Measurements from ENCODE around the gene TRAK1. TPM values are rescaled to one million over a fixed set of nuclear protein-coding genes. Genes with fewer than 3 reads are reported as not detected.

The TRAK1 gene
- total RNA-seq, 6 experiments from 2014 or later: 50.6 to 54.3 (median 52.3) TPM

DNA sequence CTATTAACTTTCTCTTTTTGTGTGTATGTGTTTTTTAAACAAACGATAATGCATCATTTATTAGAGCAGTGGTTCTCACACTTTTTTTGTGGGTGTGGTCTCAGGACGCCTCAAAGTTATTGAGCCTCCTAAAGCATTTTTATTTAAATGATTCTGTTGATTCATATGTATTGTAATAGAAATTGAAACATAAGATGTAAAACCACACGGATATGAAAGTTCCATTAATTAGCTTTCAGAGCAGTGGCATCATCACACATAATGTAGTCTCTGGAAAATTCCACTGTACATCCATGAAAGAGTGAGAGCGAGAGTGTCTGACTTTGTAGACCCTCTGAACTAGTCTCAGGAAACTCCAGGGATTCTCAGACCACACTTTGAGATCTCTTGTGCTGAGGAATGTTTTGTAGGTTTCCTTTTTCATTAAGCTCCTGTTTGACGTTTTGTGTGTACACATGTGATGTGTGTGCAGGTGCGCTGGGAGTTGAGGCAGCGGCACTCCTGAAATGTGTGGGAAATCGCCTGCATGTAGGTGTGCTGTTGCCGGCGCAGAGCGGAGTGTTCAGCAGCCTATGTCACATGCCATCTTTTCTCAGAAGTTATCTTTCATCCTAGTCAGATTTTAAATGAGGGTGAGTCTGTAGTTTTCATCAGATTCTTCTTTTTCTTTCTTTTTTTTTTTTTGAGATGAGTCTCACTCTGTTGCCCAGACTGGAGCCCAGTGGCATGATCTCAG lies 5.3 kb upstream of the TRAK1 start:
- TF ChIP-seq, protein P1, sequence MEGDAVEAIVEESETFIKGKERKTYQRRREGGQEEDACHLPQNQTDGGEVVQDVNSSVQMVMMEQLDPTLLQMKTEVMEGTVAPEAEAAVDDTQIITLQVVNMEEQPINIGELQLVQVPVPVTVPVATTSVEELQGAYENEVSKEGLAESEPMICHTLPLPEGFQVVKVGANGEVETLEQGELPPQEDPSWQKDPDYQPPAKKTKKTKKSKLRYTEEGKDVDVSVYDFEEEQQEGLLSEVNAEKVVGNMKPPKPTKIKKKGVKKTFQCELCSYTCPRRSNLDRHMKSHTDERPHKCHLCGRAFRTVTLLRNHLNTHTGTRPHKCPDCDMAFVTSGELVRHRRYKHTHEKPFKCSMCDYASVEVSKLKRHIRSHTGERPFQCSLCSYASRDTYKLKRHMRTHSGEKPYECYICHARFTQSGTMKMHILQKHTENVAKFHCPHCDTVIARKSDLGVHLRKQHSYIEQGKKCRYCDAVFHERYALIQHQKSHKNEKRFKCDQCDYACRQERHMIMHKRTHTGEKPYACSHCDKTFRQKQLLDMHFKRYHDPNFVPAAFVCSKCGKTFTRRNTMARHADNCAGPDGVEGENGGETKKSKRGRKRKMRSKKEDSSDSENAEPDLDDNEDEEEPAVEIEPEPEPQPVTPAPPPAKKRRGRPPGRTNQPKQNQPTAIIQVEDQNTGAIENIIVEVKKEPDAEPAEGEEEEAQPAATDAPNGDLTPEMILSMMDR (IDR thresholded peaks at IDR 0.05): no peak
- Mint-ChIP-seq H3K9me3 (no peaks in the 10 kb centered on the region), H3K4me3 (no peak overlapping the region; the same call in 1 of the 2 replicates), H3K27me3 (ENCODE audit: insufficient read depth) (no peaks in the 10 kb centered on the region; the same call in 1 of the 2 replicates), H3K4me1 (ENCODE audit: low read depth) (peaks cover 60% of the 10 kb centered on the region), H3K27ac (peak overlapping the region; percentile 59; the same call in 1 of the 2 replicates), H3K36me3 (ENCODE audit: low read depth) (peaks cover 26% of the 10 kb centered on the region)
- no peak for DNase-seq

DNA sequence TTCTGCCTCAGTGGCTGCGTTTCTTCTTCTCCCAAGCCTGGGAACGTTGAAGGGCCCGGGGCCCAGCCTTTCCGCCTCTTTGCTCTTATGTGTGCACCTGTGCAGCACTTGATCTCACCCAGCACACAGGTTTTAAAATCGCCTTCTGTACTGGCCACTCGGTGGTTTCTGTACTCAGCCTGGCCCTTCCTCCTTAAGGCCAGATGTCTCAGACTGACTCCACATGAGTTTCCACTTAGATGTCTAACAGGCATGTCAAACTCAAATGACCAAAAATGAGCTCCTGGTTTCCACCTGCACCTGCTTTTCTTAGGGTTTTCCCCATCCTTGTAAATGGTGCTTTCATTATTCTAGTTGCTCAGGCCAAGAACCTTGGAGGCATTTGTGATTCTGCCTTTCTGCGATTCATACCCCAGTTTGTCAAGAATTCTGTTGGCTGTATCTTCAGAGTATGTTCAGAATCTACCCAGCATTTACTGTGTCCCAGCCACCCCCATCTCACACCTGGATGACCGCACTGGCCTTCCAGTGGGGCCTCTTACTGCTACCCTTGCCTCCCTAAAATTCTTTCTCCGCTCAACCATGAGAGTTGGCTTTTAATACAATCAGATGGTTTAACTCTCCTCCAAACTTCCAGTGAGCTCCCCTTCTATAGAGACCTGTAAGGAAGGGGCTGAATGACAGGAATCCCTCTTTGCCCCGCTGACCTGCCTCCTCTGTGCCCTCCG lies 2.2 kb upstream of the TRAK1 start:
- DNase-seq: no peak
- H3K4me3 Mint-ChIP-seq: no peak overlapping the region
- peaks cover 46% of the 10 kb centered on the region for H3K36me3 Mint-ChIP-seq (ENCODE audit: low read depth)
- H3K27ac Mint-ChIP-seq: no peak overlapping the region
- peaks cover 10% of the 10 kb centered on the region for H3K9me3 Mint-ChIP-seq
- peaks cover 1% of the 10 kb centered on the region; the same call in 1 of the 2 replicates for H3K27me3 Mint-ChIP-seq (ENCODE audit: insufficient read depth)
- TF ChIP-seq, protein P1 (IDR thresholded peaks at IDR 0.05): no peak
- peaks cover 63% of the 10 kb centered on the region for H3K4me1 Mint-ChIP-seq (ENCODE audit: low read depth)

DNA sequence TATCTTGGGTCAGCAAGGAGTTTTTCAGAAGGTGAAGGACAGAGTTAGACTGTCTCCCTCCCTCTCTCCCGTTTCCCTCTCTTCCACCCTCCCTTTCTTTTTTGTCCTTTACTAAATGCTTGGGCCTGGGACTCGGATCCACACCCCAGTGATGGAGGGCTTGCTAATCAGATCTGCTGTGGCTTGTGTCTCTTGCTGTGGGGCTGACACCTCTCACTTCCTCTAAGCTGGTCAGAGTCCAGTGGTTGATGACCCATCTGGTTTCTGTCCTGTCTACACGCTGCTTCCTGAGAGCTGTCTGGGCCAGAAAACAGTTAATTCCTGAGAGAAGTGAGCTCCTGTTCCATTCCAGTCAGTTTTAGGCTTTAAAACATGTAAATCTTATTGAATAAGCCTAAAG lies 849 bp downstream of the TRAK1 start:
- Mint-ChIP-seq H3K36me3 (ENCODE audit: low read depth) (peaks cover 53% of the 10 kb centered on the region), H3K4me3 (no peak overlapping the region), H3K27me3 (ENCODE audit: insufficient read depth) (peaks cover 1% of the 10 kb centered on the region; the same call in 1 of the 2 replicates), H3K27ac (0 out of 2 replicates have a peak overlapping the region, but pooled peaks have one; percentile 29), H3K9me3 (peaks cover 10% of the 10 kb centered on the region), H3K4me1 (ENCODE audit: low read depth) (peaks cover 66% of the 10 kb centered on the region)
- TF ChIP-seq, protein P1 (IDR thresholded peaks at IDR 0.05): no peak
- DNase-seq: no peak

DNA sequence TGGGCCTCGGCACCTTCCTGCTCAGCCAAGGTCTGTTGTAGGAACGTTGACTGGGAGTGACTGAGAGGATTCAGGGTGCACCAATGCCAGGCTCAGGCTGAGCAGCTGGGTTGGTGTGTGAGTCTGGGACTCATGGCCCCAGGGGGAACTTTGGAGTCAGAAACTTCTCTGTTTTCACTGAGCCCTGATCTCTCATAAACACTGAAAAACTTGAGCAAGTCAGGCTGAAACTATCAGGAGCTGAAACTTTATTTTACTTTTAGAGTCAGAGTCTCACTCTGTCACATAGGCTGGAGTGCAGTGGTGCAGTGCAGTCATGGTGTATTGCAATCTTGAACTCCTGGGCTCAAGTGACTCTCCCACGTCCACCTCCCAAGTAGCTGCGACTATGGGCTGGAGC lies 3.0 kb downstream of the TRAK1 start:
- peaks cover 82% of the 10 kb centered on the region for H3K4me1 Mint-ChIP-seq (ENCODE audit: low read depth)
- TF ChIP-seq, protein P1 (IDR thresholded peaks at IDR 0.05): no peak
- H3K27ac Mint-ChIP-seq: peak overlapping the region; percentile 17; the same call in 1 of the 2 replicates
- peaks cover 1% of the 10 kb centered on the region; the same call in 1 of the 2 replicates for H3K27me3 Mint-ChIP-seq (ENCODE audit: insufficient read depth)
- H3K9me3 Mint-ChIP-seq: peaks cover 10% of the 10 kb centered on the region
- peaks cover 43% of the 10 kb centered on the region for H3K36me3 Mint-ChIP-seq (ENCODE audit: low read depth)
- no peak overlapping the region for H3K4me3 Mint-ChIP-seq
- no peak for DNase-seq

- TF ChIP-seq, protein P1 (IDR thresholded peaks at IDR 0.05): no peak
- H3K4me3 Mint-ChIP-seq: no peak overlapping the region
- H3K36me3 Mint-ChIP-seq (ENCODE audit: low read depth): peaks cover 36% of the 10 kb centered on the region
- H3K4me1 Mint-ChIP-seq (ENCODE audit: low read depth): peaks cover 89% of the 10 kb centered on the region
- no peak for DNase-seq
- H3K27me3 Mint-ChIP-seq (ENCODE audit: insufficient read depth): peaks cover 1% of the 10 kb centered on the region; the same call in 1 of the 2 replicates
- peaks cover 10% of the 10 kb centered on the region for H3K9me3 Mint-ChIP-seq
- no peak overlapping the region for H3K27ac Mint-ChIP-seq
These were observed 3.7 kb downstream of the TRAK1 start for GRCh38 chr3:42094691-42095391.

Measured in HFFc6 (cell line).